ENCODE results near the gene PPP2R2B.

DNA sequence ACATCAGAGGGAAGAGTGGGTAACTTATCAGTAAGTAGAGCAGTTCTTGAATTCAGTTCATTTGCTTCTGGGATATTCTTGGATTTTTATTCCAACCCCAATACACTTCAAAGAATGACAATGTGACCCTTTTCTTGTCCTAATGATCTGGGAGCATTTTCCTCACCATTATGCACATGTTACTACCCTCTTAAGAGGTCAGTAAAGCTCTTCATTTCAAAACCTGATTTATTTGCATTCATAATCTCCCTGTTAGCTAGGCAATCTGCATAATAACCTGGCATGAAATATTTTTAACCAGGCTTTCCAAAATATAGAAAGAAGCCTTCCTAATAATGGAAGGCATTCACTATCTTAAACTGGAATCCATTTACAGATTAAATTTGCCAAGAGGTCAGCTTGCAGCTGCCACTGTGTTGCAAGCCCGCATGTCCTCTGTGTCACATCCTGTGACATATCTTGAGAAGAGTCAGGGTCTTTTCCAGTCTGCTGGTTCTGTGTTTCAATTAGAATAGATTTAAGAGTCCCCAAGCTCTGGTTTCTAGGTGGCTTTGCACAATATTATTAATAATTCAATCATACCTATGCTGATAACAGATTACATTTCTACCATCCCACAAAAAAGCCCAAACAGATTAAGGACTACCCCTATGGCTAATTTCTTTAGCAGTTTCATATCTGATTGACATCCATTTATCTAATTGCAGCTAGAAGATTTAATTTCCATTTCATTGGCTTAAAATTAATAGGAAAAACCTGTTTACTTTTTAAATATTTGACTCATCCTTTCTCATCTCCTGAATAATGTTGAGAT, 30.9 kb upstream of the PPP2R2B start:
- TF ChIP-seq CTCF (conservative IDR thresholded peaks at IDR 0.05; ENCODE audit: low read depth, low read length) (no peak), MAFK (IDR thresholded peaks at IDR 0.05; ENCODE audit: low read depth, low read length) (no peak), POLR2A (IDR thresholded peaks at IDR 0.05; ENCODE audit: low read depth, low read length) (no peak), BHLHE40 (IDR thresholded peaks at IDR 0.05; ENCODE audit: low read depth, low read length) (no peak), CEBPB (IDR thresholded peaks at IDR 0.05; ENCODE audit: low read depth, low read length) (no peak), SMC3 (IDR thresholded peaks at IDR 0.05; ENCODE audit: low read depth, low read length) (no peak), MXI1 (IDR thresholded peaks at IDR 0.05; ENCODE audit: borderline replicate concordance, low read depth, low read length) (no peak), MAZ (IDR thresholded peaks at IDR 0.05; ENCODE audit: borderline replicate concordance, low read depth, low read length) (no peak)
- TF ChIP-seq, protein P1, sequence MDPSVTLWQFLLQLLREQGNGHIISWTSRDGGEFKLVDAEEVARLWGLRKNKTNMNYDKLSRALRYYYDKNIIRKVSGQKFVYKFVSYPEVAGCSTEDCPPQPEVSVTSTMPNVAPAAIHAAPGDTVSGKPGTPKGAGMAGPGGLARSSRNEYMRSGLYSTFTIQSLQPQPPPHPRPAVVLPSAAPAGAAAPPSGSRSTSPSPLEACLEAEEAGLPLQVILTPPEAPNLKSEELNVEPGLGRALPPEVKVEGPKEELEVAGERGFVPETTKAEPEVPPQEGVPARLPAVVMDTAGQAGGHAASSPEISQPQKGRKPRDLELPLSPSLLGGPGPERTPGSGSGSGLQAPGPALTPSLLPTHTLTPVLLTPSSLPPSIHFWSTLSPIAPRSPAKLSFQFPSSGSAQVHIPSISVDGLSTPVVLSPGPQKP (IDR thresholded peaks at IDR 0.05; ENCODE audit: borderline replicate concordance, low read depth, low read length), result no peak
